ENCODE measurements around the gene TTN. TPM values are rescaled to one million over a fixed set of nuclear protein-coding genes. Genes with fewer than 3 reads are reported as not detected.

The TTN gene
- total and polyA plus RNA-seq, 2 of the 8 experiments (the other 6 are each of a cell fraction or from before 2014, with no cell fraction given) = 0.30 to 9.7 TPM

DNA sequence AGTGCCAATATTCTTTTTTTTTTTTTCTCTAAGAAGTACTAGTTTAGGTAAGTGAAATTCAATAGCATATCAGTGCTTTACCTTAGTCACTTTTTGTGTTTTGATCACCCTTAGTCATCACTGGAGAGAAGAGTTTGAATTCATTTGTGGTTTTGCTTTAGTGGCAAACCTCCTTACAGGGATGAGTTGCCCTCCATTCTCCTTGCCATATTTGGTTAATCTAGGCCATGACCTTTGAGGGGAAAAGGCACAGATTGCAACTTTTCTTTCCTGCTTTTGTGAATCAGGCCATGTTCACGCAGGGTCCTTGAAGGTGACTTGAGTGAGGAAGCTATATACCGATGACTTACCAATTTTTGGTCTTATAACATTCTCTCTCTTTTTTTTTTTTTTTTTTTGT is 292.6 kb downstream of the TTN start (continued):
- TF ChIP-seq FOSL1 (IDR thresholded peaks at IDR 0.05; ENCODE audit: insufficient read depth, low read depth, low read length) (no peak), MAFK (IDR thresholded peaks at IDR 0.05; ENCODE audit: low read depth, low read length) (no peak), PHF8 (conservative IDR thresholded peaks at IDR 0.05; ENCODE audit: low read depth, low read length) (no peak), CHD1 (IDR thresholded peaks at IDR 0.05; ENCODE audit: low read depth, low read length) (no peak)

All from H1 (cell line).